ENCODE data around the gene TTBK2. TPM values are rescaled to one million over a fixed set of nuclear protein-coding genes. Genes with fewer than 3 reads are reported as not detected.

Gene TTBK2
- total RNA-seq, 1 experiment from 2014 or later: 25.5 TPM

- no peak for TF ChIP-seq CTCF (IDR thresholded peaks at IDR 0.05; ENCODE audit: unreplicated experiment)
- ChIA-PET CTCF (interaction anchor here (0.7 to 1.6 kb wide), 2 partner anchors 182 to 263 kb away, joined by 3 read pairs; no protein-coding TSS in a partner anchor), POLR2A (interaction anchor here (0.6 to 1.4 kb wide), 6 partner anchors 9 to 346 kb away, joined by 3 to 5 read pairs (median 3); partner anchors contain the start of gene STARD9)
- intact Hi-C loops (cut with micrococcal nuclease): no loop called here
- peak overlapping the region; percentile 85 for H3K4me3 Mint-ChIP-seq (ENCODE audit: unreplicated experiment)
- no peaks in the 10 kb centered on the region for H3K36me3 Mint-ChIP-seq (ENCODE audit: insufficient read depth, unreplicated experiment)
- BruUV-seq (replicated peaks): no TSS peak
- H3K27ac Mint-ChIP-seq (ENCODE audit: low read depth, unreplicated experiment): peak overlapping the region; percentile 74
- H3K27me3 Mint-ChIP-seq (ENCODE audit: insufficient read depth, unreplicated experiment): no peaks in the 10 kb centered on the region
- H3K9me3 Mint-ChIP-seq (ENCODE audit: unreplicated experiment): no peaks in the 10 kb centered on the region
- H3K4me1 Mint-ChIP-seq (ENCODE audit: insufficient read depth, unreplicated experiment): peaks cover 6% of the 10 kb centered on the region
- DNase-seq (ENCODE audit: unreplicated experiment): no peak
These were observed 759 bp upstream of the TTBK2 start for GRCh38 chr15:42921342-42921731.

GRCh38 chr15:42919799-42920518 lies 619 bp downstream of the TTBK2 start:
- ChIA-PET CTCF (no interaction called here), POLR2A (interaction anchor here (0.6 to 1.7 kb wide), 4 partner anchors 30 to 248 kb away, joined by 3 to 6 read pairs (median 4); no protein-coding TSS in a partner anchor)
- Mint-ChIP-seq H3K4me1 (ENCODE audit: insufficient read depth, unreplicated experiment) (peaks cover 6% of the 10 kb centered on the region), H3K4me3 (ENCODE audit: unreplicated experiment) (peak overlapping the region; percentile 85), H3K27ac (ENCODE audit: low read depth, unreplicated experiment) (peak overlapping the region; percentile 47), H3K9me3 (ENCODE audit: unreplicated experiment) (no peaks in the 10 kb centered on the region), H3K36me3 (ENCODE audit: insufficient read depth, unreplicated experiment) (peaks cover 7% of the 10 kb centered on the region), H3K27me3 (ENCODE audit: insufficient read depth, unreplicated experiment) (no peaks in the 10 kb centered on the region)
- peak; percentile 49 for DNase-seq (ENCODE audit: unreplicated experiment)
- intact Hi-C loops (cut with micrococcal nuclease): loop anchor here (10.0 kb wide), 1 partner anchor 85 kb away; no protein-coding TSS in a partner anchor
- no TSS peak for BruUV-seq (replicated peaks)
- no peak for TF ChIP-seq CTCF (IDR thresholded peaks at IDR 0.05; ENCODE audit: unreplicated experiment)

GRCh38 chr15:42919308-42919707 lies 1.3 kb downstream of the TTBK2 start:
- intact Hi-C loops (cut with micrococcal nuclease): loop anchor here (10.0 kb wide), 1 partner anchor 85 kb away; no protein-coding TSS in a partner anchor
- ChIA-PET POLR2A (interaction anchor here (0.8 to 1.7 kb wide), 5 partner anchors 18 to 167 kb away, joined by 3 to 6 read pairs (median 3); no protein-coding TSS in a partner anchor), CTCF (no interaction called here)
- no peak for DNase-seq (ENCODE audit: unreplicated experiment)
- Mint-ChIP-seq H3K9me3 (ENCODE audit: unreplicated experiment) (no peaks in the 10 kb centered on the region), H3K4me3 (ENCODE audit: unreplicated experiment) (peak overlapping the region; percentile 85), H3K4me1 (ENCODE audit: insufficient read depth, unreplicated experiment) (peaks cover 13% of the 10 kb centered on the region), H3K27me3 (ENCODE audit: insufficient read depth, unreplicated experiment) (no peaks in the 10 kb centered on the region), H3K36me3 (ENCODE audit: insufficient read depth, unreplicated experiment) (peaks cover 7% of the 10 kb centered on the region), H3K27ac (ENCODE audit: low read depth, unreplicated experiment) (peak overlapping the region; percentile 47)
- TF ChIP-seq CTCF (IDR thresholded peaks at IDR 0.05; ENCODE audit: unreplicated experiment): no peak
- TSS peak; percentile 58 for BruUV-seq (replicated peaks)

- POLR2A ChIA-PET: interaction anchor here (0.7 to 1.9 kb wide), 5 partner anchors 10 to 166 kb away, joined by 3 to 9 read pairs (median 3); no protein-coding TSS in a partner anchor
- Mint-ChIP-seq H3K36me3 (ENCODE audit: insufficient read depth, unreplicated experiment) (peaks cover 7% of the 10 kb centered on the region), H3K27ac (ENCODE audit: low read depth, unreplicated experiment) (peak overlapping the region; percentile 47), H3K9me3 (ENCODE audit: unreplicated experiment) (no peaks in the 10 kb centered on the region), H3K27me3 (ENCODE audit: insufficient read depth, unreplicated experiment) (no peaks in the 10 kb centered on the region), H3K4me3 (ENCODE audit: unreplicated experiment) (peak overlapping the region; percentile 85), H3K4me1 (ENCODE audit: insufficient read depth, unreplicated experiment) (peaks cover 15% of the 10 kb centered on the region)
- intact Hi-C loops (cut with micrococcal nuclease): loop anchor here (10.0 kb wide), 1 partner anchor 83 kb away; no protein-coding TSS in a partner anchor
- no TSS peak for BruUV-seq (replicated peaks)
- no peak for TF ChIP-seq CTCF (IDR thresholded peaks at IDR 0.05; ENCODE audit: unreplicated experiment)
- CTCF ChIA-PET: interaction anchor here (0.7 to 1.8 kb wide), 3 partner anchors 117 to 1567 kb away, joined by 3 to 9 read pairs (median 5); no protein-coding TSS in a partner anchor
- no peak for DNase-seq (ENCODE audit: unreplicated experiment)
These were observed 2.5 kb downstream of the TTBK2 start for GRCh38 chr15:42918047-42918446.

Data from MCF 10A (cell line).